NCI-H82 treated with DMSO at 0.1 percent for 48 hours (cell line): ENCODE measurements around the gene CAPN9.
A peak's percentile ranks its signal among the peaks of the same experiment; 100 is the strongest.

ENCODE experiments used
- DNase-seq: peaks from one replicate; lab custom pipeline; 2025; ENCODE audit not compliant: unreplicated experiment; lab: John Stamatoyannopoulos, UW

Gene CAPN9

GRCh38 chr1:230794431-230794830, 47.2 kb downstream of the CAPN9 start:
- DNase-seq = no peak

- DNase-seq = no peak
Measured at GRCh38 chr1:230794871-230795605, 47.9 kb downstream of the CAPN9 start.

- no peak for DNase-seq
Measured at GRCh38 chr1:230796626-230797025, 49.4 kb downstream of the CAPN9 start.

GRCh38 chr1:230797376-230797920, 50.3 kb downstream of the CAPN9 start:
- no peak for DNase-seq

- DNase-seq = peak; percentile 50
Measured at GRCh38 chr1:230797942-230798365, 50.8 kb downstream of the CAPN9 start.

- no peak for DNase-seq
Measured at GRCh38 chr1:230798491-230798890, 51.3 kb downstream of the CAPN9 start.

GRCh38 chr1:230800891-230801840, 54.0 kb downstream of the CAPN9 start:
- no peak for DNase-seq

- DNase-seq = no peak
Measured at GRCh38 chr1:230804396-230804795, 57.2 kb downstream of the CAPN9 start.

- DNase-seq = no peak
Measured at GRCh38 chr1:230806552-230806951, 59.4 kb downstream of the CAPN9 start.

- no peak for DNase-seq
Measured at GRCh38 chr1:230807029-230807428, 59.8 kb downstream of the CAPN9 start.

- DNase-seq = no peak
Measured at GRCh38 chr1:230807561-230808280, 60.5 kb downstream of the CAPN9 start.

- no peak for DNase-seq
Measured at GRCh38 chr1:230808281-230808872, 61.2 kb downstream of the CAPN9 start.

- DNase-seq = no peak
Measured at GRCh38 chr1:230809256-230809990, 62.2 kb downstream of the CAPN9 start.

- no peak for DNase-seq
Measured at GRCh38 chr1:230812568-230812967, 65.4 kb downstream of the CAPN9 start.

- DNase-seq = no peak
Measured at GRCh38 chr1:230814949-230815692, 67.9 kb downstream of the CAPN9 start.

- no peak for DNase-seq
Measured at GRCh38 chr1:230816018-230816417, 68.8 kb downstream of the CAPN9 start.

GRCh38 chr1:230818367-230818766, 71.2 kb downstream of the CAPN9 start:
- DNase-seq = no peak

- DNase-seq = no peak
Measured at GRCh38 chr1:230818901-230819300, 71.7 kb downstream of the CAPN9 start.

GRCh38 chr1:230819976-230820375, 72.8 kb downstream of the CAPN9 start:
- no peak for DNase-seq
